Lower leg skin (tissue), 3 donors: ENCODE measurements around the gene GATB.

Experiments
- POLR2A ChIP-seq, 2 donors: fragments of 450-650 bp; IDR thresholded peaks; one replicate each; pipeline ENCODE4 v1.6.1; 2016 to 2017; ENCODE audit warnings: antibody characterized with exemption in 2 of 2, mild to moderate bottlenecking in 1 of 2, moderate library complexity in 1 of 2
- TF ChIP-seq, protein P1 (sequence below), 3 donors: fragments of 450-650 bp; IDR thresholded peaks; one replicate each; pipeline ENCODE4 v1.5.1; 2016; ENCODE audit warnings: antibody characterized with exemption in 3 of 3, mild to moderate bottlenecking in 3 of 3, moderate library complexity in 2 of 3

DNA sequence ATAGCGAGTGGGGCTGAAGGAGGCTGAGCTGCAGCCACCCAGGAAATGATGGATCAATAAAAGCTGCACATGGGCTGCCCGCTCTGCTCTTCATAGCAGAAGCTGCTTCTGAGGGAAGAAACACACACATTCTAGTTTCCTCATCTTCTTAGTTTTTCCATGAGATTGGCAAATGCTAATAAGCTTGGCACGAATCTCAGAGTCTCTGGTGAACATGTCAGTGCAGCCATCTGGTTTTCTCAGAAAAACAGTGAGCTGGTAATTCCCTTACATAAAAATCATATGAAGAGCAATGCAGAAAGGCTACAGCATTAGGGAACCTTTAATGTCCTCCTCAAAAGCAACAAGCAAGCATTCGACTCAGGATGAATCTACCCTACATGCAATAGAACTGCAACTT lies 69.9 kb downstream of the GATB start:
- TF ChIP-seq, protein P1, sequence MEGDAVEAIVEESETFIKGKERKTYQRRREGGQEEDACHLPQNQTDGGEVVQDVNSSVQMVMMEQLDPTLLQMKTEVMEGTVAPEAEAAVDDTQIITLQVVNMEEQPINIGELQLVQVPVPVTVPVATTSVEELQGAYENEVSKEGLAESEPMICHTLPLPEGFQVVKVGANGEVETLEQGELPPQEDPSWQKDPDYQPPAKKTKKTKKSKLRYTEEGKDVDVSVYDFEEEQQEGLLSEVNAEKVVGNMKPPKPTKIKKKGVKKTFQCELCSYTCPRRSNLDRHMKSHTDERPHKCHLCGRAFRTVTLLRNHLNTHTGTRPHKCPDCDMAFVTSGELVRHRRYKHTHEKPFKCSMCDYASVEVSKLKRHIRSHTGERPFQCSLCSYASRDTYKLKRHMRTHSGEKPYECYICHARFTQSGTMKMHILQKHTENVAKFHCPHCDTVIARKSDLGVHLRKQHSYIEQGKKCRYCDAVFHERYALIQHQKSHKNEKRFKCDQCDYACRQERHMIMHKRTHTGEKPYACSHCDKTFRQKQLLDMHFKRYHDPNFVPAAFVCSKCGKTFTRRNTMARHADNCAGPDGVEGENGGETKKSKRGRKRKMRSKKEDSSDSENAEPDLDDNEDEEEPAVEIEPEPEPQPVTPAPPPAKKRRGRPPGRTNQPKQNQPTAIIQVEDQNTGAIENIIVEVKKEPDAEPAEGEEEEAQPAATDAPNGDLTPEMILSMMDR (IDR thresholded peaks at IDR 0.05): no peak
- TF ChIP-seq POLR2A (IDR thresholded peaks at IDR 0.05): no peak
